ENCODE results near the gene WFDC13. TPM values are rescaled to one million over a fixed set of nuclear protein-coding genes. Genes with fewer than 3 reads are reported as not detected.
"Not testable (repeated sequence)": the region's sequence is repeated elsewhere in the genome, so short reads cannot be mapped to it uniquely, and the experiment has no call there.

Gene WFDC13
- total RNA-seq = not detected
- long read RNA-seq = 0 reads

DNA sequence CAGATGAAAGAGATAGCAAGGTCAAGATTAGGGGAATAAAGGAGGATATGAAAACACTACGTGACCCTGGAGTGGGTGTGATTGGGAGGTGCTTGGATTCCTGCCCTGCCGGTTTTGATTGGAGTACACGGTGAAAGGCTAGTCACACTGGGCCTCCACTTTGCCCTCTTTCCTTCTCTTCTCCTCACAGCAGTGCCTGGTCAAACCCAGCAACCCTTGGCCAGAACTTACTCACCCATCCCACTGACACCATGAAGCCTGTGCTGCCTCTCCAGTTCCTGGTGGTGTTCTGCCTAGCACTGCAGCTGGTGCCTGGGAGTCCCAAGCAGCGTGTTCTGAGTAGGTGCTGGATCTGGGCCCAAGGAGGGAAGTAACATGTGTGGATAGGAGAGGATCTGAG is at the start of gene WFDC13:
Gene WFDC13 (plus strand): TSS at position 166 of the 400 bp plus-strand sequence. CDS start 86 bp downstream, at position 252.
- Histone ChIP-seq H3K27ac (replicated peaks) (no peak within 1 kb of the TSS), H3K27me3 (ENCODE audit: low read depth) (peaks cover 16% of the 10 kb centered on the region), H3K36me3 (no peaks in the 10 kb centered on the region), H3K4me1 (no peaks in the 10 kb centered on the region), H3K4me3 (no peak within 1 kb of the TSS), H3K9me3 (replicated peaks) (no peaks in the 10 kb centered on the region)
- no peak for DNase-seq
- intact Hi-C loops (cut with micrococcal nuclease) = no loop called here
- no peak for TF ChIP-seq CTCF (IDR thresholded peaks at IDR 0.05; ENCODE audit: borderline replicate concordance)

DNA sequence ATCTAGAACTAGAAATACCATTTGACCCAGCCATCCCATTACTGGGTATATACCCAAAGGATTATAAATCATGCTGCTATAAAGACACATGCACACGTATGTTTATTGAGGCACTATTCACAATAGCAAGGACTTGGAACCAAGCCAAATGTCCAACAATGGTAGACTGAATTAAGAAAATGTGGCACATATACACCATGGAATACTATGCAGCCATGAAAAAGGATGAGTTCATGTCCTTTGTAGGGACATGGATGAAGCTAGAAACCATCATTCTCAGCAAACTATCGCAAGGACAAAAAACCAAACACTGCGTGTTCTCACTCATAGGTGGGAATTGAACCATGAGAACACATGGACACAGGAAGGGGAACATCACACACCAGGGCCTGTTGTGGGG is 44.8 kb upstream of the WFDC13 start:
- H3K27ac ChIP-seq (replicated peaks); H3K27me3 ChIP-seq (ENCODE audit: low read depth); DNase-seq; H3K4me3 ChIP-seq; intact Hi-C loops (cut with micrococcal nuclease); H3K36me3 ChIP-seq; H3K4me1 ChIP-seq: not testable (repeated sequence)
- H3K9me3 ChIP-seq (replicated peaks) = peaks cover 17% of the 10 kb centered on the region

- Histone ChIP-seq H3K27ac (replicated peaks) (no peak within 1 kb of the TSS), H3K9me3 (replicated peaks) (peaks cover 16% of the 10 kb centered on the region), H3K4me1 (no peaks in the 10 kb centered on the region), H3K27me3 (ENCODE audit: low read depth) (peaks cover 26% of the 10 kb centered on the region), H3K4me3 (no peak within 1 kb of the TSS), H3K36me3 (no peaks in the 10 kb centered on the region)
- no peak for DNase-seq
- intact Hi-C loops (cut with micrococcal nuclease) = no loop called here
- no peak for TF ChIP-seq CTCF (IDR thresholded peaks at IDR 0.05; ENCODE audit: borderline replicate concordance)
Measured at GRCh38 chr20:45670139-45670538, 31.7 kb upstream of the WFDC13 start, which contains the start of gene WFDC11. Gene WFDC11 (minus strand): TSS chr20:45670239. CDS start chr20:45650600, 19,639 bp downstream.

- Histone ChIP-seq H3K36me3 (no peaks in the 10 kb centered on the region), H3K4me3 (no peak overlapping the region), H3K4me1 (no peaks in the 10 kb centered on the region), H3K9me3 (replicated peaks) (peaks cover 38% of the 10 kb centered on the region), H3K27me3 (ENCODE audit: low read depth) (peaks cover 8% of the 10 kb centered on the region), H3K27ac (replicated peaks) (no peak overlapping the region)
- TF ChIP-seq CTCF (IDR thresholded peaks at IDR 0.05; ENCODE audit: borderline replicate concordance) = no peak
- intact Hi-C loops (cut with micrococcal nuclease) = no loop called here
- no peak for DNase-seq
Measured at GRCh38 chr20:45672765-45673164, 29.1 kb upstream of the WFDC13 start.

DNA sequence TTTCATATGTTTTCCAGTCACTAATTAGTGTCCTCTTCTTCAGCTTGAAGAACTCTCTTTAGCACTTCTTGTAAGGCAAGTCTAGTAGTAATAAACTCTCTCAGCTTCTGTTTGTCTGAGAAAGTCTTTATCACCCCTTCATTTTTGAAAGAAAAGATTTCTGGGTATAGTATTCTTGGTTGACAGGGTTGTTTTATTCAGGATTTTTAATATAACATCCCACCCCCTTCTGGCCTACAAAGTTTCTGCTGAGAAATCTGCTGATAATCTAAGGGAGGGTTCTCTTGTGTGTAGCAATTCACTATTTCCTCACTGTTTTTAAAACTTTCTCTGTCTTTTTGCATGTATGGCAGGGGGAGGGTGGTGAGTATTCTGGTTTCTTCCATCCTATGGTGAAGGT is 22.2 kb upstream of the WFDC13 start:
- no peak overlapping the region for H3K27ac ChIP-seq (replicated peaks)
- H3K27me3 ChIP-seq (ENCODE audit: low read depth) = peaks cover 29% of the 10 kb centered on the region
- H3K9me3 ChIP-seq (replicated peaks) = peaks cover 59% of the 10 kb centered on the region
- intact Hi-C loops (cut with micrococcal nuclease) = no loop called here
- no peaks in the 10 kb centered on the region for H3K4me1 ChIP-seq
- no peak for TF ChIP-seq CTCF (IDR thresholded peaks at IDR 0.05; ENCODE audit: borderline replicate concordance)
- no peak for DNase-seq
- no peaks in the 10 kb centered on the region for H3K36me3 ChIP-seq
- no peak overlapping the region for H3K4me3 ChIP-seq

GRCh38 chr20:45685896-45686295 is 15.9 kb upstream of the WFDC13 start:
- Histone ChIP-seq H3K4me1 (no peaks in the 10 kb centered on the region), H3K27me3 (ENCODE audit: low read depth) (peaks cover 39% of the 10 kb centered on the region), H3K36me3 (no peaks in the 10 kb centered on the region), H3K27ac (replicated peaks) (no peak overlapping the region), H3K4me3 (no peak overlapping the region), H3K9me3 (replicated peaks) (peaks cover 11% of the 10 kb centered on the region)
- intact Hi-C loops (cut with micrococcal nuclease) = no loop called here
- no peak for TF ChIP-seq CTCF (IDR thresholded peaks at IDR 0.05; ENCODE audit: borderline replicate concordance)
- no peak for DNase-seq

DNA sequence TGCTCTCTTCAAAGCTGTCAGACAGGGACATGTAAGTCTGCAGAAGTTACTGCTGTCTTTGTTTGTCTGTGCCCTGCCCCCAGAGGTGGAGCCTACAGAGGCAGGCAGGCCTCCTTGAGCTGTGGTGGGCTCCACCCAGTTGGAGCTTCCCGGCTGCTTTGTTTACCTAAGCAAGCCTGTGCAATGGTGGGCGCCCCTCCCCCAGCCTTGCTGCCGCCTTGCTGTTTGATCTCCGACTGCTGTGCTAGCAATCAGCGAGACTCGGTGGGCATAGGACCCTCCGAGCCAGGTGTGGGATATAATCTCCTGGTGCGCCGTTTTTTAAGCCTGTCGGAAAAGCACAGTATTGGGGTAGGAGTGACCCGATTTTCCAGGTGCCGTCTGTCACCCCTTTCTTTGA is 8.5 kb upstream of the WFDC13 start:
- H3K27ac ChIP-seq (replicated peaks); H3K36me3 ChIP-seq; H3K4me3 ChIP-seq; H3K4me1 ChIP-seq; H3K9me3 ChIP-seq (replicated peaks); intact Hi-C loops (cut with micrococcal nuclease); DNase-seq: not testable (repeated sequence)
- peaks cover 21% of the 10 kb centered on the region for H3K27me3 ChIP-seq (ENCODE audit: low read depth)
